Common myeloid progenitor, CD34-positive (primary cell): ENCODE measurements around the gene FMNL2.

Source experiments
- CTCF ChIA-PET: fragments of 350-600 bp; sonication (Branson Sonifier 250); formaldehyde crosslinking; loops from one replicate; lab custom pipeline; 2021; ENCODE audit warnings: antibody characterized with exemption; lab: Charles Lee
- POLR2A ChIA-PET: fragments of 350-600 bp; sonication (Branson Sonifier 250); formaldehyde crosslinking; loops from one replicate; lab custom pipeline; 2021; ENCODE audit warnings: antibody characterized with exemption; lab: Charles Lee
- DNase-seq, 3 donors: peaks; one replicate each; pipeline versions ENCODE4 v3.0.0 to v3.0.0-alpha.2; 2013
- H3K27ac ChIP-seq, 2 experiments: 1 replicate in 1 of 2; 2 replicates in 1 of 2; pipeline ENCODE4 v1.7.0; 2013; ENCODE audit warnings: inconsistent platforms in 2 of 2, low read length in 2 of 2, mild to moderate bottlenecking in 2 of 2, low read depth in 1 of 2, moderate library complexity in 1 of 2; ENCODE audit not compliant: severe bottlenecking in 2 of 2, insufficient read depth in 1 of 2, poor library complexity in 1 of 2
- H3K27me3 ChIP-seq, 5 experiments: replicated peaks in 2 of 5; 1 replicate in 3 of 5; 2 replicates in 2 of 5; pipeline versions ENCODE4 v1.6.1 to v1.7.0; 2013; ENCODE audit warnings: low read length in 4 of 5, mild to moderate bottlenecking in 2 of 5, moderate library complexity in 2 of 5, inconsistent platforms in 1 of 5; ENCODE audit not compliant: insufficient read depth in 5 of 5, control insufficient read depth in 4 of 5
- H3K36me3 ChIP-seq, 4 experiments: 1 replicate in 2 of 4; 2 replicates in 2 of 4; pipeline versions ENCODE4 v1.6.1 to v1.7.0; 2013; ENCODE audit warnings: low read length in 3 of 4, control low read depth in 1 of 4, mild to moderate bottlenecking in 1 of 4; ENCODE audit not compliant: control insufficient read depth in 4 of 4, insufficient read depth in 4 of 4
- H3K4me1 ChIP-seq, 4 experiments: 1 replicate in 3 of 4; 2 replicates in 1 of 4; pipeline versions ENCODE4 v1.6.1 to v1.7.1; 2013; ENCODE audit warnings: low read length in 3 of 4, mild to moderate bottlenecking in 3 of 4, control low read depth in 1 of 4, inconsistent platforms in 1 of 4, moderate library complexity in 1 of 4; ENCODE audit not compliant: control insufficient read depth in 4 of 4, insufficient read depth in 4 of 4; ENCODE audit errors: control extremely low read depth in 1 of 4
- H3K4me3 ChIP-seq, 7 experiments: 1 replicate in 4 of 7; 2 replicates in 3 of 7; pipeline versions ENCODE4 v1.5.1 to v1.7.0; 2013; ENCODE audit warnings: mild to moderate bottlenecking in 7 of 7, low read length in 6 of 7, moderate library complexity in 6 of 7, inconsistent platforms in 2 of 7, low read depth in 2 of 7, control low read depth in 1 of 7; ENCODE audit not compliant: insufficient read depth in 4 of 7, control insufficient read depth in 1 of 7; ENCODE audit errors: extremely low read depth in 1 of 7
- H3K9me3 ChIP-seq, 5 experiments: 1 replicate in 4 of 5; 2 replicates in 1 of 5; pipeline versions ENCODE4 v1.6.1 to v1.7.1; 2013; ENCODE audit warnings: low read length in 4 of 5, mild to moderate bottlenecking in 2 of 5, inconsistent platforms in 1 of 5, low read depth in 1 of 5, moderate library complexity in 1 of 5; ENCODE audit not compliant: control insufficient read depth in 4 of 5, insufficient read depth in 2 of 5; ENCODE audit errors: control extremely low read depth in 1 of 5
- WGBS: methylation state at CpG from one replicate; pipeline ENCODE4 v1.1.5; 2013; ENCODE audit not compliant: insufficient coverage; 5-methylcytosine and 5-hydroxymethylcytosine counted together

The FMNL2 gene

DNA sequence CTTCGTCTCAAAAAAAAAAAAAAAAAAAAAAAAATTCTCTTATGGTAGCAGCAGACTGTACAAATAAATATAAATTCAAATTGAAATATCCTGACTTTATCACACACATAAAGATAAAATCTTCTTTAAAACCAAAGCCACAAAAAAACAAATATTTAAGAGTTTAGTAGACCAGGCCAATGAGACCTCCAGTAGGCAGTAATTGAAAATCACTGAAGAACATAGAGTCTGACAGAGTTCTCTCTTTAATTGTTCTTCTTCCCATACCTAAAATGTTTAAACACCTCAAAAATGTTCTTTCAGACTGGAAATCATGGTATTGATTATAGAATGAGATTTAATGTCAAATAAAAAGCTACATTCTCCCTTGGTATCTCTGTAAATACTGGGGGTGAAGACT, 361.5 kb downstream of the FMNL2 start:
- Histone ChIP-seq H3K4me1 (peaks cover 0 to 16% (median 0%) of the 10 kb centered on the region in 4 experiments), H3K9me3 (peaks cover 0 to 3% (median 2%) of the 10 kb centered on the region in 5 experiments), H3K36me3 (peaks cover 4 to 31% (median 14%) of the 10 kb centered on the region in 4 experiments), H3K27me3 (no peaks in the 10 kb centered on the region), H3K4me3 (no peak overlapping the region), H3K27ac (no peak overlapping the region)
- no peak for DNase-seq
- WGBS: no CpG with 5 or more reads among the region's 1 CpG
- POLR2A ChIA-PET: no interaction called here
- CTCF ChIA-PET: interaction anchor here (1.0 to 1.5 kb wide), 4 partner anchors 15 to 21 kb away, joined by 3 to 7 read pairs (median 3); partner anchors contain the start of gene PRPF40A
